H9 (cell line): ENCODE data around the gene TOR1B. TPM values are rescaled to one million over a fixed set of nuclear protein-coding genes. Genes with fewer than 3 reads are reported as not detected.

Experiments
- DNase-seq: peaks from one replicate; pipeline ENCODE4 v3.0.0-alpha.2; 2017
- H2AFZ ChIP-seq: one replicate; pipeline ENCODE4 v1.6.1; 2013; ENCODE audit warnings: mild to moderate bottlenecking, low read length, control low read depth, moderate library complexity
- H2AK5ac ChIP-seq: 2 replicates; pipeline ENCODE4 v1.6.1; 2013; ENCODE audit warnings: low read length, control low read depth, mixed read lengths; ENCODE audit not compliant: insufficient read length
- H2BK120ac ChIP-seq: one replicate; pipeline ENCODE4 v1.6.1; 2013; ENCODE audit warnings: low read depth, mild to moderate bottlenecking, low read length, control low read depth, inconsistent platforms; ENCODE audit not compliant: poor library complexity, severe bottlenecking
- H2BK12ac ChIP-seq: 2 replicates; pipeline ENCODE4 v1.6.1; 2013; ENCODE audit warnings: low read length, control low read depth, mixed read lengths, low read depth; ENCODE audit not compliant: insufficient read length
- H2BK15ac ChIP-seq: 2 replicates; pipeline ENCODE4 v1.6.1; 2013; ENCODE audit warnings: low read depth, low read length, control low read depth
- H2BK20ac ChIP-seq: one replicate; pipeline ENCODE4 v1.6.1; 2013; ENCODE audit warnings: low read depth, mild to moderate bottlenecking, low read length, control low read depth, inconsistent platforms; ENCODE audit not compliant: poor library complexity, severe bottlenecking
- H2BK5ac ChIP-seq: 2 replicates; pipeline ENCODE4 v1.6.1; 2013; ENCODE audit warnings: low read length, control low read depth, mixed read lengths; ENCODE audit not compliant: insufficient read length
- H3K14ac ChIP-seq: 2 replicates; pipeline ENCODE4 v1.6.1; 2013; ENCODE audit warnings: low read length, control low read depth; ENCODE audit not compliant: insufficient read depth
- H3K18ac ChIP-seq: 2 replicates; pipeline ENCODE4 v1.6.1; 2013; ENCODE audit warnings: low read depth, mild to moderate bottlenecking, mixed read lengths, low read length, control low read depth; ENCODE audit not compliant: insufficient read length
- H3K23ac ChIP-seq: 2 replicates; pipeline ENCODE4 v1.6.1; 2013; ENCODE audit warnings: low read length, control low read depth, mixed read lengths, low read depth; ENCODE audit not compliant: insufficient read length
- H3K23me2 ChIP-seq: 2 replicates; pipeline ENCODE4 v1.6.1; 2013; ENCODE audit warnings: low read depth, mild to moderate bottlenecking, mixed read lengths, low read length, control low read depth; ENCODE audit not compliant: insufficient read length, poor library complexity, severe bottlenecking
- H3K27ac ChIP-seq: 2 replicates; pipeline ENCODE4 v1.5.1; 2013; ENCODE audit warnings: low read length, control low read depth, mixed read lengths, low read depth; ENCODE audit not compliant: insufficient read length
- H3K27me3 ChIP-seq: 2 replicates; pipeline ENCODE4 v1.6.1; 2013; ENCODE audit warnings: low read length, control low read depth, inconsistent platforms; ENCODE audit not compliant: insufficient read depth
- H3K4ac ChIP-seq: 2 replicates; pipeline ENCODE4 v1.6.1; 2013; ENCODE audit warnings: low read depth, mild to moderate bottlenecking, control low read depth, inconsistent platforms, low read length, moderate library complexity
- H3K4me1 ChIP-seq: 2 replicates; pipeline ENCODE4 v1.6.1; 2013; ENCODE audit warnings: low read length, control low read depth, inconsistent platforms; ENCODE audit not compliant: insufficient read depth
- H3K4me2 ChIP-seq: 2 replicates; pipeline ENCODE4 v1.6.1; 2013; ENCODE audit warnings: low read length, control low read depth, mixed read lengths; ENCODE audit not compliant: insufficient read length, insufficient read depth
- H3K56ac ChIP-seq: 2 replicates; pipeline ENCODE4 v1.6.1; 2013; ENCODE audit warnings: low read depth, mild to moderate bottlenecking, mixed read lengths, low read length, control low read depth; ENCODE audit not compliant: insufficient read length
- H3K79me1 ChIP-seq: 2 replicates; pipeline ENCODE4 v1.6.1; 2013; ENCODE audit warnings: low read depth, mild to moderate bottlenecking, moderate library complexity, low read length, control low read depth, inconsistent platforms; ENCODE audit not compliant: insufficient read depth, poor library complexity, severe bottlenecking
- H3K79me2 ChIP-seq: 2 replicates; pipeline ENCODE4 v1.6.1; 2013; ENCODE audit warnings: low read length, control low read depth, inconsistent platforms; ENCODE audit not compliant: insufficient read depth
- H3K9ac ChIP-seq: 2 replicates; pipeline ENCODE4 v1.6.1; 2013; ENCODE audit warnings: low read length, control low read depth, mixed read lengths; ENCODE audit not compliant: insufficient read length; ENCODE audit errors: extremely low read depth
- H3K9me3 ChIP-seq: one replicate; pipeline ENCODE4 v1.6.1; 2013; ENCODE audit warnings: low read depth, low read length, inconsistent platforms; ENCODE audit not compliant: control insufficient read depth
- H3T11ph ChIP-seq: one replicate; pipeline ENCODE4 v1.6.1; 2013; ENCODE audit warnings: mild to moderate bottlenecking, low read length, control low read depth, inconsistent platforms
- H4K20me1 ChIP-seq: one replicate; pipeline ENCODE4 v1.6.1; 2013; ENCODE audit not compliant: control insufficient read depth, insufficient read length, insufficient read depth
- H4K5ac ChIP-seq: 2 replicates; pipeline ENCODE4 v1.6.1; 2013; ENCODE audit warnings: low read depth, mild to moderate bottlenecking, mixed read lengths, low read length, control low read depth; ENCODE audit not compliant: insufficient read length
- H4K8ac ChIP-seq: replicated peaks from 2 replicates; pipeline ENCODE4 v1.6.1; 2013; ENCODE audit warnings: low read length, control low read depth, mixed read lengths, low read depth; ENCODE audit not compliant: insufficient read length
- H4K91ac ChIP-seq: 2 replicates; pipeline ENCODE4 v1.6.1; 2013; ENCODE audit warnings: low read depth, mild to moderate bottlenecking, moderate library complexity, mixed read lengths, low read length, control low read depth; ENCODE audit not compliant: insufficient read length
- H3K27ac Mint-ChIP-seq, 3 experiments: 2 replicates in 2 of 3; 3 replicates in 1 of 3; pipeline ENCODE4 v1.8.0; 2020 to 2021; ENCODE audit warnings: mixed read lengths in 3 of 3, mild to moderate bottlenecking in 1 of 3, moderate library complexity in 1 of 3
- H3K27me3 Mint-ChIP-seq: 2 replicates; pipeline ENCODE4 v1.8.0; 2021; ENCODE audit warnings: low read depth, mild to moderate bottlenecking, moderate library complexity, mixed read lengths
- H3K36me3 Mint-ChIP-seq, 3 experiments: 2 replicates in 2 of 3; 3 replicates in 1 of 3; pipeline ENCODE4 v1.8.0; 2020 to 2021; ENCODE audit warnings: low read depth in 3 of 3, mixed read lengths in 3 of 3; ENCODE audit not compliant: insufficient read depth in 1 of 3
- H3K4me1 Mint-ChIP-seq, 2 experiments: 2 replicates each; pipeline ENCODE4 v1.8.0; 2020; ENCODE audit warnings: mixed read lengths in 2 of 2
- H3K4me3 Mint-ChIP-seq, 2 experiments: 2 replicates in 1 of 2; 3 replicates in 1 of 2; pipeline ENCODE4 v1.8.0; 2020 to 2021; ENCODE audit warnings: mild to moderate bottlenecking in 2 of 2, mixed read lengths in 2 of 2, moderate library complexity in 1 of 2
- H3K9me3 Mint-ChIP-seq, 2 experiments: 2 replicates in 1 of 2; 3 replicates in 1 of 2; pipeline ENCODE4 v1.8.0; 2020; ENCODE audit warnings: mild to moderate bottlenecking in 2 of 2, mixed read lengths in 2 of 2, moderate library complexity in 1 of 2
- WGBS: extraction: QIAGEN DNeasy Blood & Tissue Kit; methylation state at CpG from one replicate; pipeline ENCODE4 v1.1.7; 2013; ENCODE audit warnings: missing lambda C conversion rate, low lambda C conversion rate, mixed read lengths; ENCODE audit not compliant: insufficient read length; ENCODE audit errors: extremely low coverage; 5-methylcytosine and 5-hydroxymethylcytosine counted together
- total RNA-seq: library from RNA; stranded (reverse); gene quantifications from 2 replicates; pipeline ENCODE4 v1.2.1, GENCODE V29; 2021
- TF ChIP-seq, protein P1 (sequence below): fragments of 200-600 bp; sonication (generic); conservative IDR thresholded peaks from 3 replicates; pipeline ENCODE4 v1.8.0; 2021; ENCODE audit warnings: antibody characterized with exemption, mild to moderate bottlenecking

TOR1B gene
- total RNA-seq, 1 experiment from 2014 or later, result 18.1 TPM

- Histone ChIP-seq H3K9ac (no peak overlapping the region), H3K27me3 (no peaks in the 10 kb centered on the region), H4K5ac (no peak overlapping the region), H3K14ac (no peak overlapping the region), H3K4me2 (no peak overlapping the region), H2BK20ac (no peak overlapping the region), H4K91ac (no peak overlapping the region), H3K56ac (no peak overlapping the region), H3K18ac (no peak overlapping the region), H3K4me1 (no peaks in the 10 kb centered on the region), H2BK120ac (no peak overlapping the region), H2AFZ (no peak overlapping the region), H3T11ph (no peak overlapping the region), H3K79me2 (no peaks in the 10 kb centered on the region), H3K79me1 (no peaks in the 10 kb centered on the region), H3K4ac (no peak overlapping the region), H2BK12ac (no peak overlapping the region), H2BK5ac (no peak overlapping the region), H3K27ac (no peak overlapping the region), H3K9me3 (no peaks in the 10 kb centered on the region), H2BK15ac (no peak overlapping the region), H4K8ac (no peak overlapping the region), H3K23me2 (no peaks in the 10 kb centered on the region), H2AK5ac (no peak overlapping the region), H3K23ac (no peak overlapping the region), H4K20me1 (no peaks in the 10 kb centered on the region)
- Mint-ChIP-seq H3K9me3 (no peaks in the 10 kb centered on the region; a peak in 1 of 5 replicates), H3K27me3 (peaks cover 28% of the 10 kb centered on the region), H3K4me1 (peaks cover 2% of the 10 kb centered on the region in 2 experiments; a peak in 2 of 4 replicates), H3K36me3 (no peaks in the 10 kb centered on the region), H3K4me3 (no peak overlapping the region), H3K27ac (no peak overlapping the region)
- TF ChIP-seq, protein P1, sequence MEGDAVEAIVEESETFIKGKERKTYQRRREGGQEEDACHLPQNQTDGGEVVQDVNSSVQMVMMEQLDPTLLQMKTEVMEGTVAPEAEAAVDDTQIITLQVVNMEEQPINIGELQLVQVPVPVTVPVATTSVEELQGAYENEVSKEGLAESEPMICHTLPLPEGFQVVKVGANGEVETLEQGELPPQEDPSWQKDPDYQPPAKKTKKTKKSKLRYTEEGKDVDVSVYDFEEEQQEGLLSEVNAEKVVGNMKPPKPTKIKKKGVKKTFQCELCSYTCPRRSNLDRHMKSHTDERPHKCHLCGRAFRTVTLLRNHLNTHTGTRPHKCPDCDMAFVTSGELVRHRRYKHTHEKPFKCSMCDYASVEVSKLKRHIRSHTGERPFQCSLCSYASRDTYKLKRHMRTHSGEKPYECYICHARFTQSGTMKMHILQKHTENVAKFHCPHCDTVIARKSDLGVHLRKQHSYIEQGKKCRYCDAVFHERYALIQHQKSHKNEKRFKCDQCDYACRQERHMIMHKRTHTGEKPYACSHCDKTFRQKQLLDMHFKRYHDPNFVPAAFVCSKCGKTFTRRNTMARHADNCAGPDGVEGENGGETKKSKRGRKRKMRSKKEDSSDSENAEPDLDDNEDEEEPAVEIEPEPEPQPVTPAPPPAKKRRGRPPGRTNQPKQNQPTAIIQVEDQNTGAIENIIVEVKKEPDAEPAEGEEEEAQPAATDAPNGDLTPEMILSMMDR, result no peak
- no peak for DNase-seq
- WGBS, result no CpG with 5 or more reads among the region's 10 CpGs
These were observed 16.5 kb upstream of the TOR1B start for GRCh38 chr9:129786481-129786880.
